GM12878 (cell line): ENCODE data around the gene HIVEP2. TPM values are rescaled to one million over a fixed set of nuclear protein-coding genes. Genes with fewer than 3 reads are reported as not detected.

Experiments
- ATF2 ChIP-seq: IDR thresholded peaks from 2 replicates; pipeline ENCODE4 v1.6.1; 2012; ENCODE audit warnings: low read length, inconsistent platforms
- ATF7 ChIP-seq: fragments of 450-650 bp; IDR thresholded peaks from 2 replicates; pipeline ENCODE4 v1.6.1; 2016; ENCODE audit warnings: low read depth, mild to moderate bottlenecking
- CBX5 ChIP-seq: sonication (generic); IDR thresholded peaks from 2 replicates; pipeline ENCODE4 v1.6.1; 2016; ENCODE audit warnings: low read depth, moderate library complexity, mild to moderate bottlenecking, inconsistent platforms
- CHD1 ChIP-seq: IDR thresholded peaks from 2 replicates; pipeline ENCODE4 v1.6.1; 2012; ENCODE audit warnings: low read depth, low read length, improper control_type of control experiment
- CHD2 ChIP-seq: IDR thresholded peaks from 2 replicates; pipeline ENCODE4 v1.6.1; 2011; ENCODE audit warnings: low read depth, low read length, improper control_type of control experiment, borderline replicate concordance
- CREM ChIP-seq: IDR thresholded peaks from 2 replicates; pipeline ENCODE4 v1.6.1; 2014; ENCODE audit warnings: antibody characterized with exemption, low read depth
- CTCF ChIP-seq, 3 experiments: IDR thresholded peaks in 2 of 3; conservative IDR thresholded peaks in 1 of 3; 2 replicates each; pipeline ENCODE4 v1.5.1; 2011; ENCODE audit warnings: low read depth in 3 of 3, low read length in 3 of 3, mild to moderate bottlenecking in 3 of 3, control low read depth in 2 of 3, moderate library complexity in 2 of 3, inconsistent platforms in 1 of 3, mixed read lengths in 1 of 3; ENCODE audit not compliant: control insufficient read depth in 2 of 3, insufficient read depth in 1 of 3; ENCODE audit errors: extremely low read depth in 1 of 3
- FOXM1 ChIP-seq: IDR thresholded peaks from 2 replicates; pipeline ENCODE4 v1.6.1; 2012; ENCODE audit warnings: low read depth, mild to moderate bottlenecking, inconsistent platforms, low read length, moderate library complexity
- GATAD2B ChIP-seq: fragments of 450-650 bp; conservative IDR thresholded peaks from 2 replicates; pipeline ENCODE4 v1.6.1; 2017; ENCODE audit warnings: low read depth, mild to moderate bottlenecking, moderate library complexity
- IRF3 ChIP-seq: fragments of 450-650 bp; IDR thresholded peaks from 2 replicates; pipeline ENCODE4 v1.6.1; 2014; ENCODE audit warnings: mild to moderate bottlenecking
- IRF4 ChIP-seq: IDR thresholded peaks from 2 replicates; pipeline ENCODE4 v1.6.1; 2011; ENCODE audit warnings: low read depth, low read length
- MEF2A ChIP-seq: IDR thresholded peaks from 2 replicates; pipeline ENCODE4 v1.6.1; 2011; ENCODE audit warnings: low read depth, mild to moderate bottlenecking, low read length, moderate library complexity; ENCODE audit not compliant: insufficient read depth
- NFYB ChIP-seq: IDR thresholded peaks from 2 replicates; pipeline ENCODE4 v1.6.1; 2011; ENCODE audit warnings: low read depth, mild to moderate bottlenecking, low read length, improper control_type of control experiment, moderate library complexity; ENCODE audit not compliant: insufficient read depth
- PBX3 ChIP-seq: IDR thresholded peaks from 2 replicates; pipeline ENCODE4 v1.6.1; 2011; ENCODE audit warnings: mild to moderate bottlenecking, low read depth, low read length, moderate library complexity; ENCODE audit not compliant: insufficient replicate concordance
- RBBP5 ChIP-seq: fragments of 200-600 bp; sonication (generic); conservative IDR thresholded peaks from 2 replicates; pipeline ENCODE4 v1.6.1; 2016
- RCOR1 ChIP-seq: conservative IDR thresholded peaks from 2 replicates; pipeline ENCODE4 v1.6.1; 2012; ENCODE audit warnings: low read depth, low read length, improper control_type of control experiment
- SMARCA5 ChIP-seq: fragments of 450-650 bp; IDR thresholded peaks from 2 replicates; pipeline ENCODE4 v1.6.1; 2017; ENCODE audit warnings: mild to moderate bottlenecking
- SMC3 ChIP-seq: IDR thresholded peaks from 2 replicates; pipeline ENCODE4 v1.6.1; 2011; ENCODE audit warnings: low read length, improper control_type of control experiment, borderline replicate concordance
- SP1 ChIP-seq: IDR thresholded peaks from one replicate; pipeline ENCODE4 v1.6.1; 2011; ENCODE audit warnings: low read depth, low read length
- SPI1 ChIP-seq: IDR thresholded peaks from 2 replicates; pipeline ENCODE4 v1.6.1; 2011; ENCODE audit warnings: low read depth, mild to moderate bottlenecking, low read length, moderate library complexity, borderline replicate concordance; ENCODE audit not compliant: insufficient read depth
- SRF ChIP-seq, 2 experiments: IDR thresholded peaks; 2 replicates each; pipeline ENCODE4 v1.6.1; 2011; ENCODE audit warnings: low read depth in 2 of 2, low read length in 2 of 2, mild to moderate bottlenecking in 1 of 2, moderate library complexity in 1 of 2
- STAT3 ChIP-seq: IDR thresholded peaks from 2 replicates; pipeline ENCODE4 v1.6.1; 2011; ENCODE audit warnings: low read depth, low read length, improper control_type of control experiment
- TARDBP ChIP-seq: IDR thresholded peaks from 2 replicates; pipeline ENCODE4 v1.6.1; 2016; ENCODE audit warnings: borderline replicate concordance
- WRNIP1 ChIP-seq: IDR thresholded peaks from 2 replicates; pipeline ENCODE4 v1.6.1; 2011; ENCODE audit warnings: low read depth, low read length, improper control_type of control experiment, borderline replicate concordance
- ZBED1 ChIP-seq: IDR thresholded peaks from 2 replicates; pipeline ENCODE4 v1.6.1; 2016; ENCODE audit warnings: borderline replicate concordance
- ZZZ3 ChIP-seq: IDR thresholded peaks from 2 replicates; pipeline ENCODE4 v1.6.1; 2011; ENCODE audit warnings: low read depth; ENCODE audit not compliant: control insufficient read depth, insufficient read length
- polyA plus RNA-seq, 11 experiments: library from polyadenylated mRNA; depleted of rRNA in 4 of 11; unstranded in 6 of 11; stranded (reverse) in 5 of 11; fragments of >200 nt; fragmentation: Nextera tagmentation in 4 of 11; fragmentation: Illumina TruSeq in 1 of 11; extraction: Ambion mirVana in 4 of 11; extraction: Trizol in 1 of 11; gene quantifications; 1 replicate in 1 of 11; 2 replicates in 10 of 11; pipeline versions ENCODE4 v1.2.1 to v1.2.3, GENCODE V29; 2011 to 2016; ENCODE audit warnings: inconsistent platforms in 2 of 11, missing spikeins in 2 of 11, low read depth in 1 of 11
- total RNA-seq, 4 experiments: library from RNA; depleted of rRNA in 3 of 4; stranded (reverse); fragments of >200 nt in 3 of 4; fragmentation: Illumina TruSeq in 1 of 4; extraction: Trizol in 1 of 4; gene quantifications; 2 replicates each; pipeline versions ENCODE4 v1.2.1 to v1.2.3, GENCODE V29; 2013 to 2021

The HIVEP2 gene
- total and polyA plus RNA-seq, 10 of the 15 experiments (the other 5 are each of a cell fraction or from before 2014, with no cell fraction given): 1.2 to 15.7 (median 10.2) TPM

GRCh38 chr6:142913511-142914047, 31.4 kb downstream of the HIVEP2 start (continued):
- TF ChIP-seq CTCF (IDR thresholded peaks at IDR 0.05 in 2 of 3, conservative IDR thresholded peaks at IDR 0.05 in 1 of 3; ENCODE audit: control insufficient read depth in 2 of 3, extremely low read depth in 1 of 3, insufficient read depth in 1 of 3, low read depth in 3 of 3, low read length in 3 of 3): peak; percentile 11 to 27 (median 26); a peak in 3 of 6 replicates
- peak; percentile 92 for TF ChIP-seq FOXM1
- no peak for TF ChIP-seq IRF3
- peak; percentile 100 for TF ChIP-seq SPI1
- peak; percentile 39; the same call in 1 of the 2 replicates for TF ChIP-seq SMARCA5
- peak; percentile 56; the same call in 1 of the 2 replicates for TF ChIP-seq SMC3
- no peak for TF ChIP-seq ZZZ3
- TF ChIP-seq CBX5: peak; percentile 88
- TF ChIP-seq PBX3: peak; percentile 32
- TF ChIP-seq RCOR1: 0 out of 2 replicates have a peak, but pooled peaks have one; percentile 7
- TF ChIP-seq WRNIP1: no peak
- TF ChIP-seq NFYB: no peak
- peak in 1 of 2 experiments; percentile 72; a peak in 2 of 4 replicates for TF ChIP-seq SRF (IDR thresholded peaks at IDR 0.05; ENCODE audit: low read depth in 2 of 2, low read length in 2 of 2)
- peak; percentile 99 for TF ChIP-seq IRF4
- peak; percentile 93 for TF ChIP-seq ATF7
- TF ChIP-seq GATAD2B: peak; percentile 90
- peak; percentile 75; the same call in 1 of the 2 replicates for TF ChIP-seq ZBED1
- TF ChIP-seq SP1: peak; percentile 70
- TF ChIP-seq STAT3: 0 out of 2 replicates have a peak, but pooled peaks have one; percentile 38
- TF ChIP-seq CHD1: no peak
- no peak for TF ChIP-seq RBBP5
- TF ChIP-seq TARDBP: peak; percentile 55
- peak; percentile 87 for TF ChIP-seq CREM
- TF ChIP-seq ATF2: peak; percentile 92
- peak; percentile 70; the same call in 1 of the 2 replicates for TF ChIP-seq CHD2
- peak; percentile 60; the same call in 1 of the 2 replicates for TF ChIP-seq MEF2A
